Measurements from ENCODE around the gene ARNT2.

GRCh38 chr15:80492409-80492808, 88.2 kb downstream of the ARNT2 start:
- TF ChIP-seq TAF1 (IDR thresholded peaks at IDR 0.05; ENCODE audit: low read depth, low read length) (no peak), POLR2A (IDR thresholded peaks at IDR 0.05; ENCODE audit: low read depth, low read length) (no peak), POU2F2 (IDR thresholded peaks at IDR 0.05; ENCODE audit: low read depth, low read length) (no peak), POLR2AphosphoS5 (IDR thresholded peaks at IDR 0.05; ENCODE audit: low read depth, low read length) (no peak), PAX5 (IDR thresholded peaks at IDR 0.05; ENCODE audit: insufficient read depth, low read length, severe bottlenecking) (no peak), SPI1 (IDR thresholded peaks at IDR 0.05; ENCODE audit: low read depth, low read length) (no peak)
